A673 (cell line): ENCODE results near the gene CATSPERB. TPM values are rescaled to one million over a fixed set of nuclear protein-coding genes. Genes with fewer than 3 reads are reported as not detected.
"Not testable (repeated sequence)": the region's sequence is repeated elsewhere in the genome, so short reads cannot be mapped to it uniquely, and the experiment has no call there.

Experiments used
- BruUV-seq: library from RNA; stranded (reverse); fragments of 400-500 nt; replicated peaks from 2 replicates; lab custom pipeline; 2021; lab: Mats Ljungman, UMichigan
- CTCF ChIA-PET: fragments of 300-600 bp; sonication (Branson Sonifier 250); formaldehyde crosslinking; loops from one replicate; lab custom pipeline; 2022; ENCODE audit warnings: antibody characterized with exemption; lab: Charles Lee
- POLR2A ChIA-PET: fragments of 300-600 bp; sonication (Branson Sonifier 250); formaldehyde crosslinking; loops from one replicate; lab custom pipeline; 2022; ENCODE audit warnings: antibody characterized with exemption; ENCODE audit not compliant: low non-redundant PET; lab: Charles Lee
- DNase-seq: peaks from one replicate; pipeline ENCODE4 v3.0.0-alpha.2; 2015; ENCODE audit warnings: low spot score
- H3K27ac ChIP-seq: fragments of 200-600 bp; sonication (generic); 2 replicates; pipeline ENCODE4 v1.5.1; 2016; ENCODE audit warnings: mixed run types, low read depth, mild to moderate bottlenecking, mixed read lengths, antibody characterized with exemption, low read length; ENCODE audit not compliant: poor library complexity, severe bottlenecking
- H3K27me3 ChIP-seq: fragments of 200-600 bp; sonication (generic); replicated peaks from 2 replicates; pipeline ENCODE4 v1.6.1; 2017; ENCODE audit warnings: mixed run types, low read depth, mild to moderate bottlenecking, mixed read lengths, antibody characterized with exemption, low read length; ENCODE audit not compliant: insufficient read depth, poor library complexity
- H3K36me3 ChIP-seq: fragments of 200-600 bp; sonication (generic); 2 replicates; pipeline ENCODE4 v1.6.1; 2016; ENCODE audit warnings: mixed run types, mild to moderate bottlenecking, mixed read lengths, antibody characterized with exemption, low read length; ENCODE audit not compliant: insufficient read depth, poor library complexity, severe bottlenecking
- H3K4me1 ChIP-seq: fragments of 200-600 bp; sonication (generic); 2 replicates; pipeline ENCODE4 v1.6.1; 2017; ENCODE audit warnings: mixed run types, mild to moderate bottlenecking, mixed read lengths, antibody characterized with exemption, low read length; ENCODE audit not compliant: insufficient read depth, poor library complexity, severe bottlenecking
- H3K4me3 ChIP-seq: fragments of 200-600 bp; sonication (generic); 2 replicates; pipeline ENCODE4 v1.5.1; 2016; ENCODE audit warnings: low read depth, mixed run types, mild to moderate bottlenecking, mixed read lengths, low read length; ENCODE audit not compliant: poor library complexity, severe bottlenecking
- H3K9me3 ChIP-seq: fragments of 200-600 bp; sonication (generic); 2 replicates; pipeline ENCODE4 v1.6.1; 2016; ENCODE audit warnings: mixed run types, low read depth, mild to moderate bottlenecking, mixed read lengths, antibody characterized with exemption, low read length; ENCODE audit not compliant: poor library complexity, severe bottlenecking
- EZH2 ChIP-seq: fragments of 200-600 bp; sonication (generic); IDR thresholded peaks from 2 replicates; pipeline ENCODE4 v1.6.1; 2017; ENCODE audit warnings: borderline replicate concordance, low read depth, mild to moderate bottlenecking, mixed read lengths, antibody characterized with exemption, low read length; ENCODE audit not compliant: poor library complexity, severe bottlenecking
- intact Hi-C: fragments of 100-400 bp; cut with micrococcal nuclease; formaldehyde crosslinking; loops from one replicate; pipeline ENCODE4 v1.10.0; 2022; ENCODE audit not compliant: unreplicated experiment
- total RNA-seq: library from RNA; stranded (reverse); gene quantifications from 2 replicates; pipeline ENCODE4 v1.2.3, GENCODE V29; 2021
- TF ChIP-seq, protein P1 (sequence below): fragments of 300-800, 200-600 bp; sonication (generic); conservative IDR thresholded peaks from 2 replicates; pipeline ENCODE4 v1.5.1; 2017; ENCODE audit warnings: low read depth, mild to moderate bottlenecking, antibody characterized with exemption, low read length, moderate library complexity, mixed read lengths

The CATSPERB gene
- total RNA-seq, 1 experiment from 2014 or later: not detected

DNA sequence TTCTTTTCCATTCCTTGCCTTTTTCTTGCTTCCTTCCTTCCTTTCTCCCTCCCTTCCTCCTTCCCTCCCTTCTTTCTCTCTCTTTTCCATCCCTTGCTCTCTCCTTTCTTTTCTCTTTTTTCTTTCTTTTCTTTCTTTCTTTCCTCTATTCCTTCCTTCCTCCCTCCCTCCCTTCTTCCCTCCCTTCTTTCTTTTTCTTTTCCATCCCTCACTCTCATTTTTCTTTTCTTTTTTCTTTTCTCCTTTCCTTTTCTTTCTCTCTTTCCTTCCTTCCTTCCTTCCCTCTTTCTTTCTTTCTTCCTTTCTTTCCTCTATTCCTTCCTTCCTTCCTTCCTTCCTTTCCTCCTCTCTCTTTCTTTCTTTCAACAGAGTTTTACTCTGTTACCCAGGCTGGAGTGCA lies 186.7 kb downstream of the CATSPERB start:
- Histone ChIP-seq H3K4me1 (no peaks in the 10 kb centered on the region), H3K27ac (no peak overlapping the region), H3K27me3 (no peaks in the 10 kb centered on the region), H3K9me3 (peaks cover 7% of the 10 kb centered on the region), H3K4me3 (no peak overlapping the region), H3K36me3 (no peaks in the 10 kb centered on the region)
- no peak for TF ChIP-seq EZH2
- TF ChIP-seq, protein P1, sequence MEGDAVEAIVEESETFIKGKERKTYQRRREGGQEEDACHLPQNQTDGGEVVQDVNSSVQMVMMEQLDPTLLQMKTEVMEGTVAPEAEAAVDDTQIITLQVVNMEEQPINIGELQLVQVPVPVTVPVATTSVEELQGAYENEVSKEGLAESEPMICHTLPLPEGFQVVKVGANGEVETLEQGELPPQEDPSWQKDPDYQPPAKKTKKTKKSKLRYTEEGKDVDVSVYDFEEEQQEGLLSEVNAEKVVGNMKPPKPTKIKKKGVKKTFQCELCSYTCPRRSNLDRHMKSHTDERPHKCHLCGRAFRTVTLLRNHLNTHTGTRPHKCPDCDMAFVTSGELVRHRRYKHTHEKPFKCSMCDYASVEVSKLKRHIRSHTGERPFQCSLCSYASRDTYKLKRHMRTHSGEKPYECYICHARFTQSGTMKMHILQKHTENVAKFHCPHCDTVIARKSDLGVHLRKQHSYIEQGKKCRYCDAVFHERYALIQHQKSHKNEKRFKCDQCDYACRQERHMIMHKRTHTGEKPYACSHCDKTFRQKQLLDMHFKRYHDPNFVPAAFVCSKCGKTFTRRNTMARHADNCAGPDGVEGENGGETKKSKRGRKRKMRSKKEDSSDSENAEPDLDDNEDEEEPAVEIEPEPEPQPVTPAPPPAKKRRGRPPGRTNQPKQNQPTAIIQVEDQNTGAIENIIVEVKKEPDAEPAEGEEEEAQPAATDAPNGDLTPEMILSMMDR: no peak
- intact Hi-C loops: no loop called here
- CTCF ChIA-PET: no interaction called here
- DNase-seq: no peak
- POLR2A ChIA-PET: interaction anchor here (0.6 kb wide), 1 partner anchor 368 kb away, joined by 3 read pairs; no protein-coding TSS in a partner anchor
- no TSS peak for BruUV-seq

DNA sequence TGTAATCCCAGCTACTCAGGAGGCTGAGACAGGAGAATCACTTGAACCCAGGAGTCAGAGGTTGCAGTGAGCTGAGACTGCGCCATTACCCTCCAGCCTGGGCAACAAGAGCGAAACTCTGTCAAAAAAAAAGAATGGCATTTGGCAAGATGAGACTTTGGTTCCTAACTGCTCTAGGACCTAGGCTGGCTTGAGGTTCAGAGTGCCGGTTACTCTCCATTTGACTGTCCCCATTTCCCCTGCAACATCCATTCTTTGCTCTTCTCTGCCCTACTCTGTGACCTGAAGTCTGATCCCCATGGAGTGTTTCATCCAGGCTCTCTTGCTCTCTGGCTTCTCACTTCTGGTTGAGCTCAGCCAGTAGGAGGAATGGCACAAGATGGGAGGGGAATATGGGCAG lies 195.6 kb downstream of the CATSPERB start:
- no TSS peak for BruUV-seq
- Histone ChIP-seq H3K9me3 (no peaks in the 10 kb centered on the region), H3K27me3 (no peaks in the 10 kb centered on the region), H3K36me3 (no peaks in the 10 kb centered on the region), H3K4me3 (no peak overlapping the region), H3K4me1 (no peaks in the 10 kb centered on the region), H3K27ac (no peak overlapping the region)
- POLR2A ChIA-PET: no interaction called here
- CTCF ChIA-PET: no interaction called here
- DNase-seq: no peak
- intact Hi-C loops: no loop called here
- TF ChIP-seq EZH2: no peak
- TF ChIP-seq, protein P1: no peak

DNA sequence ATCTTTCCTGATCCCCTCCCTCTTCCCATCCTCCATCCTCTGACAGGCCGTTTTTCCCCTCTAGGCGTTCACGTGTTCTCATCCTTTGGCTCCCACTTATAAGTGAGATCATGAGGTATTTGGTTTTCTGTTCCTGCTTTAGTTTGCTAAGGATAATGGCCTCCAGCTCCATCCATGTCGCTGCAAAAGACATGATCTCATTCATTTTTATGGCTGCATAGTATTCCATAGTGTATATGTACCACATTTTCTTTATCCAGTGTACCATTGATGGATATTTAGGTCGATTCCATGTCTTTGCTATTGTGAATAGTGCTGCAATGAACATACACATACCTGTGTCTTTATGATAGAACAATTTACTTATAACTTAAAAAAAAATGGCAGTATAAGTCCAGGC lies 197.8 kb downstream of the CATSPERB start:
- POLR2A ChIA-PET: interaction anchor here (0.6 kb wide), 1 partner anchor 269 kb away, joined by 5 read pairs; no protein-coding TSS in a partner anchor
- H3K36me3 ChIP-seq, CTCF ChIA-PET, H3K9me3 ChIP-seq, H3K27me3 ChIP-seq, H3K4me3 ChIP-seq, H3K27ac ChIP-seq, H3K4me1 ChIP-seq, intact Hi-C loops, DNase-seq, BruUV-seq: not testable (repeated sequence)

DNA sequence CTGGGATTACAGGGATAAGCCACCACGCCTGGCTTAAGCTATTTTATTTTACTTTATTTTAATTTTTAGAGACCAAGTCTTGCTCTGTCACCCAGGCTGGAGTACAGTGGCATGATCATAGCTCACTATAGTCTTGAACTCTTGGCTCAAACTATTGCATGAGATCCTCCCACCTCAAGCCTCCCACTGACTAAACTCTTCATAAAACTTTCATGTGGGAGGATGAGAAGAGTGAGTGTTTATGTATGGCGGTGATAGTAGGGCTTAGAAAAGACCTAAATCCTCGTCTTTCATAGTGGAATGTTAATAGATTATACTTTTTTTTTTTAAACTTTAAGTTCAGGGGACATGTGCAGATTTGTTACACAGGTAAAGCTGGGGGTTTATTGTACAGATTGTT lies 198.3 kb downstream of the CATSPERB start:
- H3K4me3 ChIP-seq: no peak overlapping the region
- H3K9me3 ChIP-seq: no peaks in the 10 kb centered on the region
- no peaks in the 10 kb centered on the region for H3K36me3 ChIP-seq
- no peak for TF ChIP-seq EZH2
- TF ChIP-seq, protein P1: no peak
- intact Hi-C loops: no loop called here
- POLR2A ChIA-PET: no interaction called here
- no peaks in the 10 kb centered on the region for H3K4me1 ChIP-seq
- no peak overlapping the region for H3K27ac ChIP-seq
- no TSS peak for BruUV-seq
- H3K27me3 ChIP-seq: no peaks in the 10 kb centered on the region
- CTCF ChIA-PET: no interaction called here
- no peak for DNase-seq
